ENCODE results near the gene TMED4.

DNA sequence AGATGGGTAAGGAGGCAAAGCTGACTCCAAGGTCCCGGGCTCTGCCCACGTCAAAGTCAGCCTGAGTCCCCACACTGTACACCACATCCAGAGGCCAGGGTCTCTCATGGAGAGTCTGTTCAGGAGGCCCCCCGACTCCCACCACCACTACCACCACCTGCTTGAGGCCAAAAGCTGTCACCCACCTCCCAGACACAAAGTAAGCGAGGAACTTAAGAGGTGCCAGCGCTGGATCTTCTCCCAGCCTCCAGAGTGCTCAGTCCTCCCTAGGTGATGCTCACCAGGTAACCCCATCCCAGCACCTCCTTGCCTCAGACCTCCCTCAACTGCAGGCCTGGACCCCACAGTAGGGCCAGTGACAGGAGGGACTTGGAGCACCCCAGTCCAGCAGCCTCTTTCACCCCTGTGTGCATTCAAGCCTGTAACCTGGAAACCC is 41.4 kb downstream of the TMED4 start:
- TF ChIP-seq, protein P1, sequence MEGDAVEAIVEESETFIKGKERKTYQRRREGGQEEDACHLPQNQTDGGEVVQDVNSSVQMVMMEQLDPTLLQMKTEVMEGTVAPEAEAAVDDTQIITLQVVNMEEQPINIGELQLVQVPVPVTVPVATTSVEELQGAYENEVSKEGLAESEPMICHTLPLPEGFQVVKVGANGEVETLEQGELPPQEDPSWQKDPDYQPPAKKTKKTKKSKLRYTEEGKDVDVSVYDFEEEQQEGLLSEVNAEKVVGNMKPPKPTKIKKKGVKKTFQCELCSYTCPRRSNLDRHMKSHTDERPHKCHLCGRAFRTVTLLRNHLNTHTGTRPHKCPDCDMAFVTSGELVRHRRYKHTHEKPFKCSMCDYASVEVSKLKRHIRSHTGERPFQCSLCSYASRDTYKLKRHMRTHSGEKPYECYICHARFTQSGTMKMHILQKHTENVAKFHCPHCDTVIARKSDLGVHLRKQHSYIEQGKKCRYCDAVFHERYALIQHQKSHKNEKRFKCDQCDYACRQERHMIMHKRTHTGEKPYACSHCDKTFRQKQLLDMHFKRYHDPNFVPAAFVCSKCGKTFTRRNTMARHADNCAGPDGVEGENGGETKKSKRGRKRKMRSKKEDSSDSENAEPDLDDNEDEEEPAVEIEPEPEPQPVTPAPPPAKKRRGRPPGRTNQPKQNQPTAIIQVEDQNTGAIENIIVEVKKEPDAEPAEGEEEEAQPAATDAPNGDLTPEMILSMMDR (optimal IDR thresholded peaks at IDR 0.05 in 1 of 3, IDR thresholded peaks at IDR 0.05 in 1 of 3, conservative IDR thresholded peaks at IDR 0.05 in 1 of 3; ENCODE audit: extremely low read depth in 1 of 3, insufficient read depth in 2 of 3, low read length in 3 of 3), result no peak
- no peak for TF ChIP-seq EZH2 (IDR thresholded peaks at IDR 0.05; ENCODE audit: low read length)

Data from keratinocyte (primary cell).